Keratinocyte (primary cell): Measurements from ENCODE around the gene SSTR5. TPM values are rescaled to one million over a fixed set of nuclear protein-coding genes. Genes with fewer than 3 reads are reported as not detected.

Source experiments
- DNase-seq: peaks from one replicate; pipeline ENCODE4 v3.0.0-alpha.2; 2011; ENCODE audit warnings: low read depth, missing footprints, low spot score
- FAIRE-seq: peaks from 2 replicates; lab custom pipeline; 2011; peaks lifted over from hg19 to GRCh38; lab: Jason Lieb, UNC
- H2AFZ ChIP-seq: 2 replicates; pipeline ENCODE4 v1.6.0; 2012; ENCODE audit warnings: low read length, control low read depth, inconsistent platforms; ENCODE audit not compliant: control insufficient read depth
- H3K27ac ChIP-seq: 2 replicates; pipeline ENCODE4 v1.5.1; 2011; ENCODE audit warnings: low read length; ENCODE audit not compliant: control insufficient read depth, insufficient read depth
- H3K27me3 ChIP-seq: 3 replicates; pipeline ENCODE4 v1.6.0; 2011; ENCODE audit warnings: low read length; ENCODE audit not compliant: control insufficient read depth, insufficient read depth; ENCODE audit errors: extremely low read depth
- H3K36me3 ChIP-seq, 2 experiments: 2 replicates in 1 of 2; 3 replicates in 1 of 2; pipeline ENCODE4 v1.5.1; 2011; ENCODE audit warnings: low read length in 2 of 2, mild to moderate bottlenecking in 1 of 2; ENCODE audit not compliant: control insufficient read depth in 2 of 2, insufficient read depth in 2 of 2; ENCODE audit errors: extremely low read depth in 1 of 2
- H3K4me1 ChIP-seq: 3 replicates; pipeline ENCODE4 v1.5.1; 2011; ENCODE audit warnings: low read length; ENCODE audit not compliant: control insufficient read depth, insufficient read depth; ENCODE audit errors: extremely low read depth
- H3K4me2 ChIP-seq: 3 replicates; pipeline ENCODE4 v1.6.0; 2011; ENCODE audit warnings: low read depth, low read length; ENCODE audit not compliant: control insufficient read depth, insufficient read depth; ENCODE audit errors: extremely low read depth
- H3K4me3 ChIP-seq, 3 experiments: fragments of 200-600 bp in 1 of 3; sonication (generic) in 1 of 3; 2 replicates in 2 of 3; 3 replicates in 1 of 3; pipeline ENCODE4 v1.5.1; 2011 to 2016; ENCODE audit warnings: low read length in 3 of 3, mild to moderate bottlenecking in 3 of 3, control low read depth in 2 of 3, inconsistent platforms in 1 of 3, low read depth in 1 of 3, mixed read lengths in 1 of 3, mixed run types in 1 of 3, moderate library complexity in 1 of 3; ENCODE audit not compliant: control insufficient read depth in 2 of 3, insufficient read depth in 2 of 3; ENCODE audit errors: extremely low read depth in 1 of 3
- H3K79me2 ChIP-seq: 2 replicates; pipeline ENCODE4 v1.6.0; 2012; ENCODE audit warnings: low read length; ENCODE audit not compliant: control insufficient read depth, insufficient read depth
- H3K9ac ChIP-seq: 3 replicates; pipeline ENCODE4 v1.6.0; 2011; ENCODE audit warnings: low read length; ENCODE audit not compliant: control insufficient read depth, insufficient read depth; ENCODE audit errors: extremely low read depth
- H3K9me1 ChIP-seq: 3 replicates; pipeline ENCODE4 v1.6.0; 2011; ENCODE audit warnings: low read length; ENCODE audit not compliant: control insufficient read depth, insufficient read depth; ENCODE audit errors: extremely low read depth
- H3K9me3 ChIP-seq: 2 replicates; pipeline ENCODE4 v1.5.1; 2012; ENCODE audit warnings: low read depth, low read length; ENCODE audit not compliant: control insufficient read depth
- H4K20me1 ChIP-seq: 3 replicates; pipeline ENCODE4 v1.6.0; 2011; ENCODE audit warnings: low read length; ENCODE audit not compliant: control insufficient read depth, insufficient read depth; ENCODE audit errors: extremely low read depth
- EZH2 ChIP-seq: IDR thresholded peaks from one replicate; pipeline ENCODE4 v1.6.1; 2012; ENCODE audit warnings: inconsistent platforms, mild to moderate bottlenecking, low read length, moderate library complexity
- dilution Hi-C: fragments of 300-500 bp; cut with MboI; formaldehyde crosslinking; loops from one replicate; pipeline ENCODE4 v1.7.0; 2020; ENCODE audit warnings: low sequenced_read_pairs; ENCODE audit not compliant: extremely low pct_ligation_motif_present
- polyA plus RNA-seq, 5 experiments: library from polyadenylated mRNA; depleted of rRNA in 3 of 5; stranded (reverse) in 3 of 5; stranded (forward) in 1 of 5; unstranded in 1 of 5; fragments of >200 nt; gene quantifications; 1 replicate in 1 of 5; 2 replicates in 3 of 5; 3 replicates in 1 of 5; pipeline versions ENCODE4 v1.2.1 to v1.2.3, GENCODE V29; 2011 to 2012; ENCODE audit warnings: missing spikeins in 2 of 5, low read depth in 1 of 5, low replicate concordance in 1 of 5
- TF ChIP-seq, protein P1 (sequence below), 3 experiments: IDR thresholded peaks in 1 of 3; conservative IDR thresholded peaks in 1 of 3; optimal IDR thresholded peaks in 1 of 3; 2 replicates in 2 of 3; 3 replicates in 1 of 3; pipeline versions ENCODE3 to v1.5.1; 2011; ENCODE audit warnings: low read length in 3 of 3, mild to moderate bottlenecking in 3 of 3, moderate library complexity in 2 of 3, control low read depth in 1 of 3, inconsistent platforms in 1 of 3; ENCODE audit not compliant: insufficient read depth in 2 of 3; ENCODE audit errors: extremely low read depth in 1 of 3

The SSTR5 gene
- polyA plus RNA-seq, 1 donor (not counting 4 experiments of a cell fraction or from before 2014, with no cell fraction given), result not detected

DNA sequence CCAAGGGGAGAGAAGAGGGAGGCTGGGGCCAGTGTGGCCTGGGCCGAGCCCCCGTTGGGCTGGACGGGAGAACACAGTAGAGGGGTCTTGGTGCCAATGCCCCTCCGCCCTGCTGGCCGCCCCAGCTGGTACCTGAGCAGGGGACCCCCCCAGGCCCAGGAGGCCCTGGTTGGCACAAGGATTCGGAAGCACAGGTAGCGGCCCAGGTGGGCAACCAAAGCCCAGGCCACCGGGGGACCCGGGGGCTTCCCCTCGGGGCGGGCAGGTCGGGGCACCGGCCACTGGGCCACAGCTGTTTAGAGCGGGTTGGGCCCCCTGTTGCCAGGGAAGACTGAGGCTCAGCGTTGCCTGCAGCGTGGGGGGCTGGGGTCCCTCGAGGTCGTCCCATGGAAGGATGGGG, 51.7 kb downstream of the SSTR5 start:
- Histone ChIP-seq H3K9me3 (no peaks in the 10 kb centered on the region), H3K4me2 (no peak overlapping the region), H3K9me1 (no peaks in the 10 kb centered on the region), H3K9ac (no peak overlapping the region), H3K4me3 (no peak overlapping the region), H4K20me1 (no peaks in the 10 kb centered on the region), H2AFZ (no peak overlapping the region), H3K36me3 (no peaks in the 10 kb centered on the region), H3K79me2 (no peaks in the 10 kb centered on the region), H3K27ac (no peak overlapping the region), H3K27me3 (peaks cover 12% of the 10 kb centered on the region), H3K4me1 (no peaks in the 10 kb centered on the region)
- TF ChIP-seq EZH2, result no peak
- TF ChIP-seq, protein P1, sequence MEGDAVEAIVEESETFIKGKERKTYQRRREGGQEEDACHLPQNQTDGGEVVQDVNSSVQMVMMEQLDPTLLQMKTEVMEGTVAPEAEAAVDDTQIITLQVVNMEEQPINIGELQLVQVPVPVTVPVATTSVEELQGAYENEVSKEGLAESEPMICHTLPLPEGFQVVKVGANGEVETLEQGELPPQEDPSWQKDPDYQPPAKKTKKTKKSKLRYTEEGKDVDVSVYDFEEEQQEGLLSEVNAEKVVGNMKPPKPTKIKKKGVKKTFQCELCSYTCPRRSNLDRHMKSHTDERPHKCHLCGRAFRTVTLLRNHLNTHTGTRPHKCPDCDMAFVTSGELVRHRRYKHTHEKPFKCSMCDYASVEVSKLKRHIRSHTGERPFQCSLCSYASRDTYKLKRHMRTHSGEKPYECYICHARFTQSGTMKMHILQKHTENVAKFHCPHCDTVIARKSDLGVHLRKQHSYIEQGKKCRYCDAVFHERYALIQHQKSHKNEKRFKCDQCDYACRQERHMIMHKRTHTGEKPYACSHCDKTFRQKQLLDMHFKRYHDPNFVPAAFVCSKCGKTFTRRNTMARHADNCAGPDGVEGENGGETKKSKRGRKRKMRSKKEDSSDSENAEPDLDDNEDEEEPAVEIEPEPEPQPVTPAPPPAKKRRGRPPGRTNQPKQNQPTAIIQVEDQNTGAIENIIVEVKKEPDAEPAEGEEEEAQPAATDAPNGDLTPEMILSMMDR (optimal IDR thresholded peaks at IDR 0.05 in 1 of 3, IDR thresholded peaks at IDR 0.05 in 1 of 3, conservative IDR thresholded peaks at IDR 0.05 in 1 of 3; ENCODE audit: extremely low read depth in 1 of 3, insufficient read depth in 2 of 3, low read length in 3 of 3), result no peak
- FAIRE-seq, result no peak
- dilution Hi-C loops, result no loop called here
- DNase-seq, result no peak

DNA sequence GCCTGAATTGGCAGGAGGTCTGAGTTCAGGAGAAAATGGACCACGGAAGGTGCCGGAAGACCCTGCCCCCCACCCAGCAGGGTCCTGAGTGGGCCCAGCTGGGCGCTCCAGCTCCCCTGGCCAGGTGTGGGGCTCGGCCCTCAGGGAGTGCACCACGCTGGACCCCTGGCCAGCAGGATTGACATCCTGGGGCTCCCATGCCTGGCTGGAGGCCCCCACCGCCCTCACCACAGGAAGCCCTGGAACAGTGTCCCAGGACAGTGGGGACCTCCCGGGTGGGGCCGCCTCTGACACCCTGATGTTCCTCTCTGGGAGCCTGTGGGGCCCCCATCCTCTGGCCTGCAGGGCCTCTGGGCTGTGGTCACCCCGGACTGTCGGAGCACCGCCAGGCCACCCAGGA, 52.2 kb downstream of the SSTR5 start:
- H3K36me3 ChIP-seq, result no peaks in the 10 kb centered on the region
- no peaks in the 10 kb centered on the region for H3K9me1 ChIP-seq
- no peaks in the 10 kb centered on the region for H3K9me3 ChIP-seq
- no peak for TF ChIP-seq EZH2
- TF ChIP-seq, protein P1 (optimal IDR thresholded peaks at IDR 0.05 in 1 of 3, IDR thresholded peaks at IDR 0.05 in 1 of 3, conservative IDR thresholded peaks at IDR 0.05 in 1 of 3; ENCODE audit: extremely low read depth in 1 of 3, insufficient read depth in 2 of 3, low read length in 3 of 3), result no peak
- peaks cover 12% of the 10 kb centered on the region for H3K27me3 ChIP-seq
- no peaks in the 10 kb centered on the region for H3K79me2 ChIP-seq
- H2AFZ ChIP-seq, result no peak overlapping the region
- no peak overlapping the region for H3K4me3 ChIP-seq
- H3K9ac ChIP-seq, result no peak overlapping the region
- no peaks in the 10 kb centered on the region for H3K4me1 ChIP-seq
- dilution Hi-C loops, result no loop called here
- H3K4me2 ChIP-seq, result no peak overlapping the region
- no peak overlapping the region for H3K27ac ChIP-seq
- no peak for FAIRE-seq
- no peaks in the 10 kb centered on the region for H4K20me1 ChIP-seq
- no peak for DNase-seq
